Common myeloid progenitor, CD34-positive (primary cell): ENCODE results near the gene GOLGA8O.
"Not testable (repeated sequence)": the region's sequence is repeated elsewhere in the genome, so short reads cannot be mapped to it uniquely, and the experiment has no call there.

Source experiments
- CTCF ChIA-PET: fragments of 350-600 bp; sonication (Branson Sonifier 250); formaldehyde crosslinking; loops from one replicate; lab custom pipeline; 2021; ENCODE audit warnings: antibody characterized with exemption; lab: Charles Lee
- POLR2A ChIA-PET: fragments of 350-600 bp; sonication (Branson Sonifier 250); formaldehyde crosslinking; loops from one replicate; lab custom pipeline; 2021; ENCODE audit warnings: antibody characterized with exemption; lab: Charles Lee
- DNase-seq, 3 donors: peaks; one replicate each; pipeline versions ENCODE4 v3.0.0 to v3.0.0-alpha.2; 2013
- H3K27ac ChIP-seq, 2 experiments: 1 replicate in 1 of 2; 2 replicates in 1 of 2; pipeline ENCODE4 v1.7.0; 2013; ENCODE audit warnings: inconsistent platforms in 2 of 2, low read length in 2 of 2, mild to moderate bottlenecking in 2 of 2, low read depth in 1 of 2, moderate library complexity in 1 of 2; ENCODE audit not compliant: severe bottlenecking in 2 of 2, insufficient read depth in 1 of 2, poor library complexity in 1 of 2
- H3K27me3 ChIP-seq, 5 experiments: replicated peaks in 2 of 5; 1 replicate in 3 of 5; 2 replicates in 2 of 5; pipeline versions ENCODE4 v1.6.1 to v1.7.0; 2013; ENCODE audit warnings: low read length in 4 of 5, mild to moderate bottlenecking in 2 of 5, moderate library complexity in 2 of 5, inconsistent platforms in 1 of 5; ENCODE audit not compliant: insufficient read depth in 5 of 5, control insufficient read depth in 4 of 5
- H3K36me3 ChIP-seq, 4 experiments: 1 replicate in 2 of 4; 2 replicates in 2 of 4; pipeline versions ENCODE4 v1.6.1 to v1.7.0; 2013; ENCODE audit warnings: low read length in 3 of 4, control low read depth in 1 of 4, mild to moderate bottlenecking in 1 of 4; ENCODE audit not compliant: control insufficient read depth in 4 of 4, insufficient read depth in 4 of 4
- H3K4me1 ChIP-seq, 4 experiments: 1 replicate in 3 of 4; 2 replicates in 1 of 4; pipeline versions ENCODE4 v1.6.1 to v1.7.1; 2013; ENCODE audit warnings: low read length in 3 of 4, mild to moderate bottlenecking in 3 of 4, control low read depth in 1 of 4, inconsistent platforms in 1 of 4, moderate library complexity in 1 of 4; ENCODE audit not compliant: control insufficient read depth in 4 of 4, insufficient read depth in 4 of 4; ENCODE audit errors: control extremely low read depth in 1 of 4
- H3K4me3 ChIP-seq, 7 experiments: 1 replicate in 4 of 7; 2 replicates in 3 of 7; pipeline versions ENCODE4 v1.5.1 to v1.7.0; 2013; ENCODE audit warnings: mild to moderate bottlenecking in 7 of 7, low read length in 6 of 7, moderate library complexity in 6 of 7, inconsistent platforms in 2 of 7, low read depth in 2 of 7, control low read depth in 1 of 7; ENCODE audit not compliant: insufficient read depth in 4 of 7, control insufficient read depth in 1 of 7; ENCODE audit errors: extremely low read depth in 1 of 7
- H3K9me3 ChIP-seq, 5 experiments: 1 replicate in 4 of 5; 2 replicates in 1 of 5; pipeline versions ENCODE4 v1.6.1 to v1.7.1; 2013; ENCODE audit warnings: low read length in 4 of 5, mild to moderate bottlenecking in 2 of 5, inconsistent platforms in 1 of 5, low read depth in 1 of 5, moderate library complexity in 1 of 5; ENCODE audit not compliant: control insufficient read depth in 4 of 5, insufficient read depth in 2 of 5; ENCODE audit errors: control extremely low read depth in 1 of 5
- WGBS: methylation state at CpG from one replicate; pipeline ENCODE4 v1.1.5; 2013; ENCODE audit not compliant: insufficient coverage; 5-methylcytosine and 5-hydroxymethylcytosine counted together

The GOLGA8O gene

DNA sequence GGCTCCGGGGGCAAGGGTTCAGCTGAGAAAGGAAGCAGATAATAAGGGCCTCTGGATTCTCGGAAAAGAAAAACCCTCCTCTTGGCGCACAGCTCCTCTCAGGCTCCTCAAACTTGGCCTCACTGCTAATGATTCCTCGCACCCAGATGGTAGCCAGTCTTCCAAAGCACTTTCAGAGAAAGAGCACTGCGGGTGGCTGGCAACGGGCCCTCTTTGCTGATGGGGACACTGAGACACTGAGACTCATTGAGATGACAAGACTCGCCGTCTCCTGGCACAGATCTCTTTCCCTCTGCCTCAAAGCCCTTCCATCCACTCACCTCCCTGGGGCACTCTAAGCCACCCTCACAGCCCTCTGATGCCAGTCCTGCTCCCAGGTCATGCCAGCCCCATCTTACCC, 58.9 kb downstream of the GOLGA8O start:
- H3K4me1 ChIP-seq, H3K9me3 ChIP-seq, POLR2A ChIA-PET, CTCF ChIA-PET, H3K27ac ChIP-seq, H3K36me3 ChIP-seq, DNase-seq, H3K4me3 ChIP-seq, H3K27me3 ChIP-seq: not testable (repeated sequence)
- no CpG with 5 or more reads among the region's 8 CpGs for WGBS
